ENCODE measurements around the gene NSG1. TPM values are rescaled to one million over a fixed set of nuclear protein-coding genes. Genes with fewer than 3 reads are reported as not detected.

Gene NSG1
- total RNA-seq, 1 donor from 2014 or later, result not detected

- DNase-seq (ENCODE audit: extremely low spot score, unreplicated experiment), result no peak
- Mint-ChIP-seq H3K4me1 (ENCODE audit: unreplicated experiment) (peaks cover 7% of the 10 kb centered on the region), H3K9me3 (ENCODE audit: unreplicated experiment) (no peaks in the 10 kb centered on the region), H3K27ac (ENCODE audit: unreplicated experiment) (no peak overlapping the region), H3K27me3 (ENCODE audit: unreplicated experiment) (peaks cover 58% of the 10 kb centered on the region), H3K4me3 (ENCODE audit: unreplicated experiment) (no peak overlapping the region), H3K36me3 (ENCODE audit: unreplicated experiment) (no peaks in the 10 kb centered on the region)
- no peak for TF ChIP-seq CTCF (IDR thresholded peaks at IDR 0.05)
Observed at GRCh38 chr4:4383085-4383484, 3.8 kb upstream of the NSG1 start.

GRCh38 chr4:4384837-4385236 is 2.1 kb upstream of the NSG1 start:
- peak; percentile 22 for TF ChIP-seq CTCF (IDR thresholded peaks at IDR 0.05)
- no peak overlapping the region for H3K27ac Mint-ChIP-seq (ENCODE audit: unreplicated experiment)

GRCh38 chr4:4385729-4386295 is 1.1 kb upstream of the NSG1 start:
- no peaks in the 10 kb centered on the region for H3K36me3 Mint-ChIP-seq (ENCODE audit: unreplicated experiment)
- H3K4me3 Mint-ChIP-seq (ENCODE audit: unreplicated experiment), result peak overlapping the region; percentile 68
- H3K27me3 Mint-ChIP-seq (ENCODE audit: unreplicated experiment), result peaks cover 69% of the 10 kb centered on the region
- H3K27ac Mint-ChIP-seq (ENCODE audit: unreplicated experiment), result no peak overlapping the region
- no peaks in the 10 kb centered on the region for H3K9me3 Mint-ChIP-seq (ENCODE audit: unreplicated experiment)
- H3K4me1 Mint-ChIP-seq (ENCODE audit: unreplicated experiment), result peaks cover 10% of the 10 kb centered on the region
- no peak for DNase-seq (ENCODE audit: extremely low spot score, unreplicated experiment)
- no peak for TF ChIP-seq CTCF (IDR thresholded peaks at IDR 0.05)

More at GRCh38 chr4:4384837-4385236, 2.1 kb upstream of the NSG1 start:
- H3K9me3 Mint-ChIP-seq (ENCODE audit: unreplicated experiment), result no peaks in the 10 kb centered on the region
- H3K36me3 Mint-ChIP-seq (ENCODE audit: unreplicated experiment), result no peaks in the 10 kb centered on the region
- H3K27me3 Mint-ChIP-seq (ENCODE audit: unreplicated experiment), result peaks cover 66% of the 10 kb centered on the region
- no peak for DNase-seq (ENCODE audit: extremely low spot score, unreplicated experiment)
- H3K4me3 Mint-ChIP-seq (ENCODE audit: unreplicated experiment), result no peak overlapping the region
- peaks cover 10% of the 10 kb centered on the region for H3K4me1 Mint-ChIP-seq (ENCODE audit: unreplicated experiment)

- no peak for TF ChIP-seq CTCF (IDR thresholded peaks at IDR 0.05)
- Mint-ChIP-seq H3K36me3 (ENCODE audit: unreplicated experiment) (no peaks in the 10 kb centered on the region), H3K4me1 (ENCODE audit: unreplicated experiment) (peaks cover 10% of the 10 kb centered on the region), H3K4me3 (ENCODE audit: unreplicated experiment) (peak overlapping the region; percentile 68), H3K9me3 (ENCODE audit: unreplicated experiment) (no peaks in the 10 kb centered on the region), H3K27me3 (ENCODE audit: unreplicated experiment) (peaks cover 68% of the 10 kb centered on the region), H3K27ac (ENCODE audit: unreplicated experiment) (no peak overlapping the region)
- no peak for DNase-seq (ENCODE audit: extremely low spot score, unreplicated experiment)
Observed at GRCh38 chr4:4386296-4386735, 586 bp upstream of the NSG1 start.

GRCh38 chr4:4387531-4388310 is 819 bp downstream of the NSG1 start:
- Mint-ChIP-seq H3K4me3 (ENCODE audit: unreplicated experiment) (peak overlapping the region; percentile 38), H3K4me1 (ENCODE audit: unreplicated experiment) (peaks cover 10% of the 10 kb centered on the region), H3K36me3 (ENCODE audit: unreplicated experiment) (no peaks in the 10 kb centered on the region), H3K27ac (ENCODE audit: unreplicated experiment) (no peak overlapping the region), H3K9me3 (ENCODE audit: unreplicated experiment) (no peaks in the 10 kb centered on the region), H3K27me3 (ENCODE audit: unreplicated experiment) (peaks cover 66% of the 10 kb centered on the region)
- no peak for DNase-seq (ENCODE audit: extremely low spot score, unreplicated experiment)
- TF ChIP-seq CTCF (IDR thresholded peaks at IDR 0.05), result no peak

All from osteocyte (in vitro differentiated cells).